ENCODE data around the gene ZNF561. TPM values are rescaled to one million over a fixed set of nuclear protein-coding genes. Genes with fewer than 3 reads are reported as not detected.

The ZNF561 gene
- total RNA-seq, 6 donors from 2014 or later: 12.6 to 37.5 (median 26.0) TPM

DNA sequence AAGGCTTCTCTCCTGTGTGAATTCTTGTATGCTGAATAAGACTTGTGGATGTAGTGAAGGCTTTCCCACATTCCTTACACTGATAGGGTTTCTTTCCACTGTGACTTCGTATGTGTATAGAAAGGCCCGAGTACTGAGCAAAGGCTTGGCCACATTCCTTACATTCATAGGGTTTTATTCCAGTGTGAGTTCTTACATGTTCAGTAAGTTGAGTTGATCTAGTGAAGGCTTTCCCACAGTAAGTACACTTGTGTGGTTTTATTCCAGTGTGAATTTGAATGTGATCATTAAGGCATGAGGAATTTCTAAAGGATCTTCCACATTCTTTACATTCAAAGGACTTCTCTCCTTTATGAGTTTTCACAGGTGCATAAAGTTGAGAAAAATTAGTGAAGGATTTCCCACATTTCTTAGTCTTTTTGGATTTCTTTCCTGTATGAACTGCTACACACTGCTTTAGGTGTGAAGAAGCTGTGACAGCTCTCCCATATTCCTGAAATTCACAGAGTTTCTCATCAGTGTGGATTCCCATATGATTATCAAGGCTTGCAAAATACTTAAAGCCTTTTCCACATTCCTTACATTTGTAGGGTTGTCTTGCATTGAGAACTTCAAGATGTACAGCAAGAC, 10.4 kb downstream of the ZNF561 start:
- ATAC-seq (ENCODE audit: low FRiP score in 2 of 2): no peak

DNA sequence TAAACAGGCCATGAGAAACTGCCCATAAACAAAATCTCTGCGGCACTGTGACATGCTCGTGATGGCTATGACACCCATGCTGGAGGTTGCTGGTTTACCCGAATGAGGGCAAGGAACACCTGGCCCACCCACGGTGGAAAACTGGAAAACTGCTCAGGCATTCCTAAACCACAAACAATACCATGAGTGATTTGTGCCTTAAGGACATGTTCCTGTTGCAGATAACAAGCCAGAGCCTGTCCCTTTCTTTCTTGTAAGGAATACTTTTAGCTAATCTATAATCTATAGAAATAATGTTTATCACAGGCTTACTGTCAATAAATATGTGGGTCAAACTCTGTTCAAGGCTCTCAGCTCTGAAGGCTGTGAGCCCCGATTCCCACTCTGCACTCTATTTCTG, 12.1 kb downstream of the ZNF561 start:
- WGBS, 2 donors: 90 to 93% methylated on average over 5 of the region's 5 CpGs
- DNase-seq (no peak), ATAC-seq (ENCODE audit: low FRiP score in 2 of 2) (no peak)
- Histone ChIP-seq H3K4me3 (no peak overlapping the region), H3K27me3 (no peaks in the 10 kb centered on the region), H3K36me3 (peaks cover 40 to 60% (median 51%) of the 10 kb centered on the region in 4 donors), H3K9me3 (peaks cover 43 to 76% (median 69%) of the 10 kb centered on the region in 4 donors), H3K4me1 (no peaks in the 10 kb centered on the region), H3K27ac (no peak overlapping the region)
- TF ChIP-seq, protein P1, sequence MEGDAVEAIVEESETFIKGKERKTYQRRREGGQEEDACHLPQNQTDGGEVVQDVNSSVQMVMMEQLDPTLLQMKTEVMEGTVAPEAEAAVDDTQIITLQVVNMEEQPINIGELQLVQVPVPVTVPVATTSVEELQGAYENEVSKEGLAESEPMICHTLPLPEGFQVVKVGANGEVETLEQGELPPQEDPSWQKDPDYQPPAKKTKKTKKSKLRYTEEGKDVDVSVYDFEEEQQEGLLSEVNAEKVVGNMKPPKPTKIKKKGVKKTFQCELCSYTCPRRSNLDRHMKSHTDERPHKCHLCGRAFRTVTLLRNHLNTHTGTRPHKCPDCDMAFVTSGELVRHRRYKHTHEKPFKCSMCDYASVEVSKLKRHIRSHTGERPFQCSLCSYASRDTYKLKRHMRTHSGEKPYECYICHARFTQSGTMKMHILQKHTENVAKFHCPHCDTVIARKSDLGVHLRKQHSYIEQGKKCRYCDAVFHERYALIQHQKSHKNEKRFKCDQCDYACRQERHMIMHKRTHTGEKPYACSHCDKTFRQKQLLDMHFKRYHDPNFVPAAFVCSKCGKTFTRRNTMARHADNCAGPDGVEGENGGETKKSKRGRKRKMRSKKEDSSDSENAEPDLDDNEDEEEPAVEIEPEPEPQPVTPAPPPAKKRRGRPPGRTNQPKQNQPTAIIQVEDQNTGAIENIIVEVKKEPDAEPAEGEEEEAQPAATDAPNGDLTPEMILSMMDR (IDR thresholded peaks at IDR 0.05): no peak
- TF ChIP-seq EP300 (IDR thresholded peaks at IDR 0.05) (no peak), POLR2AphosphoS5 (IDR thresholded peaks at IDR 0.05) (no peak), POLR2A (IDR thresholded peaks at IDR 0.05) (no peak)

More for the DNA sequence above, 10.4 kb downstream of the ZNF561 start:
- H3K27ac ChIP-seq: no peak overlapping the region
- no peaks in the 10 kb centered on the region for H3K4me1 ChIP-seq
- 96 to 100% methylated on average over 2 of the region's 2 CpGs for WGBS, 2 donors
- H3K9me3 ChIP-seq: peaks cover 43 to 74% (median 67%) of the 10 kb centered on the region in 4 donors
- no peak overlapping the region for H3K4me3 ChIP-seq
- DNase-seq: no peak
- H3K27me3 ChIP-seq: no peaks in the 10 kb centered on the region
- TF ChIP-seq, protein P1 (IDR thresholded peaks at IDR 0.05): no peak
- TF ChIP-seq EP300 (IDR thresholded peaks at IDR 0.05) (no peak), POLR2AphosphoS5 (IDR thresholded peaks at IDR 0.05) (no peak), POLR2A (IDR thresholded peaks at IDR 0.05) (no peak)
- H3K36me3 ChIP-seq: peaks cover 57 to 76% (median 67%) of the 10 kb centered on the region in 4 donors

GRCh38 chr19:9597027-9597426, 24.0 kb downstream of the ZNF561 start:
- WGBS, 2 donors: 84 to 86% methylated on average over 3 of the region's 3 CpGs
- Histone ChIP-seq H3K4me1 (no peaks in the 10 kb centered on the region), H3K36me3 (no peaks in the 10 kb centered on the region), H3K27ac (no peak overlapping the region), H3K4me3 (no peak overlapping the region), H3K27me3 (no peaks in the 10 kb centered on the region), H3K9me3 (peaks cover 6 to 24% (median 12%) of the 10 kb centered on the region in 4 donors)
- DNase-seq (no peak), ATAC-seq (ENCODE audit: low FRiP score in 2 of 2) (no peak)
- TF ChIP-seq, protein P1 (IDR thresholded peaks at IDR 0.05): no peak

DNA sequence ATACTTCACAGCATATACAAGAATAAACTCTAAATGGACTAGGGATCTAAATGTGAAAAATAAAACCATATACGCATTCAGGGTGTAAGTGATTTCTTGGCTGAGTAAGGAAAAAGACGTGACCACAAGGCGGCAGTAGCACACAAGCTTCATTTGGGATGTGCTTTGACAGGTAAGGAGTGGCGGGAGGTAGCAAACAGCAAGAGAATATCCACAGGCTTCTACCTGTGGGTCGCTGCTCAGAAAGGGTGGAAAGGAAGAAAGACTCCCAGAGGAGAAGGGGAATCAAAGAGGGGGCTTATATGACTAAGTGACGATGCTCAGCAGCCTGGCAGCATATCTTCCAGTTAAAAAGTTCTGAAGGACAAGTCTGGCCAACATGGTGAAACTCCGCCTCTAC, 34.3 kb downstream of the ZNF561 start:
- Histone ChIP-seq H3K27me3 (no peaks in the 10 kb centered on the region), H3K4me1 (peaks cover 3 to 16% (median 11%) of the 10 kb centered on the region in 4 donors), H3K4me3 (no peak overlapping the region), H3K27ac (no peak overlapping the region), H3K9me3 (peaks cover 0 to 3% (median 0%) of the 10 kb centered on the region in 4 donors), H3K36me3 (peaks cover 0 to 2% (median 0%) of the 10 kb centered on the region in 4 donors)
- DNase-seq: peak in 1 of 2 donors; percentile 65
- ATAC-seq (ENCODE audit: low FRiP score in 2 of 2): peak in 1 of 2 donors; percentile 53
- 14 to 15% methylated on average over 7 of the region's 7 CpGs for WGBS, 2 donors
- TF ChIP-seq POLR2A (IDR thresholded peaks at IDR 0.05): no peak
- TF ChIP-seq, protein P1 (IDR thresholded peaks at IDR 0.05): peak in 5 of 6 experiments; percentile 36 to 63 (median 52)
